WERI-Rb-1 (cell line): ENCODE data around the gene PMVK.

ENCODE experiments used
- DNase-seq: peaks from one replicate; pipeline ENCODE4 v3.0.0-alpha.2; 2020
- H3K27ac ChIP-seq: fragments of 250-450 bp; sonication (Bioruptor Pico); 2 replicates; pipeline ENCODE4 v1.5.1; 2020; ENCODE audit warnings: mild to moderate bottlenecking, moderate library complexity
- H3K27me3 ChIP-seq: fragments of 250-450 bp; sonication (Bioruptor Pico); 2 replicates; pipeline ENCODE4 v1.5.1; 2021; ENCODE audit warnings: mild to moderate bottlenecking, low read depth, moderate library complexity; ENCODE audit not compliant: insufficient read depth, severe bottlenecking
- H3K36me3 ChIP-seq: fragments of 250-450 bp; sonication (Bioruptor Pico); 2 replicates; pipeline ENCODE4 v1.5.1; 2020; ENCODE audit warnings: mild to moderate bottlenecking, moderate library complexity
- H3K4me3 ChIP-seq: 2 replicates; pipeline ENCODE4 v1.5.1; 2011; ENCODE audit warnings: low read depth, mild to moderate bottlenecking, control low read depth, low read length
- H3K9me3 ChIP-seq: fragments of 250-450 bp; sonication (Bioruptor Pico); 2 replicates; pipeline ENCODE4 v1.5.1; 2021; ENCODE audit warnings: mild to moderate bottlenecking, moderate library complexity; ENCODE audit not compliant: severe bottlenecking
- TF ChIP-seq, protein P1 (sequence below): IDR thresholded peaks from 2 replicates; pipeline ENCODE4 v1.5.1; 2011; ENCODE audit warnings: low read depth, mild to moderate bottlenecking, control low read depth, inconsistent platforms, low read length

The PMVK gene

DNA sequence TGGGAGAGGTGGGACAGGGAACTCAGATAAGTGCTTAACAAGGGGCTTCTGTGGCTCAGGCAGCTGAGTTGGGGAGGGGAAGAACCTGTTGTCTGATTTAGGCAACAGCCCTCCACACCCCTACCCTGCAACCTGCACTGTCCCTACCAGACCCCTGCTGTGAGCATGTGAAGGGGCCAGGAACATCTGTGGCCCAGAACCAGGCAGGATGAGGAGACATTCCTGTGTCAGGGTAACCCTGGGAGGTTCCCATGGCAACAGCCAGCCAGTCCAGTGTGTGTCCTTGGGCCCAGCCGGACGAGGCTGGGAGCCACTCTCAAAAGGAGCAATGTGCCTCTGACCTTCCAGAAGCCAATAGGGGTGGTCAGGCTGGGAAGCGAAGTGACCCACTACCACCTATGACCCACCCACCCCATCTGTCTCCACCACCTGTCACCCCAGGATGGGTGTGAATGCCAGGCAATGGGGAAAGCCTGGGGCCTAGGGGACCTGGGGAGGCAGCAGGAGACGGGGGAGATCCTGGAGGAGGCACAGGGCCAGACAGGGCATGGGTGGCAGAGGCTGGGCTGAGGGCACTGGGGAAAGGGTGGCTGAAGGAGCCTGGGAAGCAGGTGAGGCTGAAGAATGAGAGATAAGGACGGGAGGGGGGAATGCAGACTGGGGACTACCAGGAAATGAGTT lies 5.0 kb upstream of the PMVK start:
- Histone ChIP-seq H3K4me3 (no peak overlapping the region), H3K27ac (peak overlapping the region; percentile 22)
- peak; percentile 86 for DNase-seq

GRCh38 chr1:154940651-154941194 lies 4.2 kb upstream of the PMVK start:
- TF ChIP-seq, protein P1, sequence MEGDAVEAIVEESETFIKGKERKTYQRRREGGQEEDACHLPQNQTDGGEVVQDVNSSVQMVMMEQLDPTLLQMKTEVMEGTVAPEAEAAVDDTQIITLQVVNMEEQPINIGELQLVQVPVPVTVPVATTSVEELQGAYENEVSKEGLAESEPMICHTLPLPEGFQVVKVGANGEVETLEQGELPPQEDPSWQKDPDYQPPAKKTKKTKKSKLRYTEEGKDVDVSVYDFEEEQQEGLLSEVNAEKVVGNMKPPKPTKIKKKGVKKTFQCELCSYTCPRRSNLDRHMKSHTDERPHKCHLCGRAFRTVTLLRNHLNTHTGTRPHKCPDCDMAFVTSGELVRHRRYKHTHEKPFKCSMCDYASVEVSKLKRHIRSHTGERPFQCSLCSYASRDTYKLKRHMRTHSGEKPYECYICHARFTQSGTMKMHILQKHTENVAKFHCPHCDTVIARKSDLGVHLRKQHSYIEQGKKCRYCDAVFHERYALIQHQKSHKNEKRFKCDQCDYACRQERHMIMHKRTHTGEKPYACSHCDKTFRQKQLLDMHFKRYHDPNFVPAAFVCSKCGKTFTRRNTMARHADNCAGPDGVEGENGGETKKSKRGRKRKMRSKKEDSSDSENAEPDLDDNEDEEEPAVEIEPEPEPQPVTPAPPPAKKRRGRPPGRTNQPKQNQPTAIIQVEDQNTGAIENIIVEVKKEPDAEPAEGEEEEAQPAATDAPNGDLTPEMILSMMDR: no peak
- H3K4me3 ChIP-seq: no peak overlapping the region
- H3K36me3 ChIP-seq: peaks cover 16% of the 10 kb centered on the region
- peak overlapping the region; percentile 22 for H3K27ac ChIP-seq
- no peaks in the 10 kb centered on the region for H3K27me3 ChIP-seq
- DNase-seq: no peak
- H3K9me3 ChIP-seq: peaks cover 3% of the 10 kb centered on the region

More for the DNA sequence above, 5.0 kb upstream of the PMVK start:
- no peaks in the 10 kb centered on the region for H3K9me3 ChIP-seq
- H3K36me3 ChIP-seq: peaks cover 22% of the 10 kb centered on the region
- TF ChIP-seq, protein P1: no peak
- H3K27me3 ChIP-seq: no peaks in the 10 kb centered on the region

- Histone ChIP-seq H3K27me3 (no peaks in the 10 kb centered on the region), H3K4me3 (no peak overlapping the region), H3K27ac (no peak overlapping the region), H3K36me3 (peaks cover 13% of the 10 kb centered on the region), H3K9me3 (peaks cover 3% of the 10 kb centered on the region)
- DNase-seq: no peak
- TF ChIP-seq, protein P1: no peak
These were observed 3.7 kb upstream of the PMVK start for GRCh38 chr1:154940213-154940560.

DNA sequence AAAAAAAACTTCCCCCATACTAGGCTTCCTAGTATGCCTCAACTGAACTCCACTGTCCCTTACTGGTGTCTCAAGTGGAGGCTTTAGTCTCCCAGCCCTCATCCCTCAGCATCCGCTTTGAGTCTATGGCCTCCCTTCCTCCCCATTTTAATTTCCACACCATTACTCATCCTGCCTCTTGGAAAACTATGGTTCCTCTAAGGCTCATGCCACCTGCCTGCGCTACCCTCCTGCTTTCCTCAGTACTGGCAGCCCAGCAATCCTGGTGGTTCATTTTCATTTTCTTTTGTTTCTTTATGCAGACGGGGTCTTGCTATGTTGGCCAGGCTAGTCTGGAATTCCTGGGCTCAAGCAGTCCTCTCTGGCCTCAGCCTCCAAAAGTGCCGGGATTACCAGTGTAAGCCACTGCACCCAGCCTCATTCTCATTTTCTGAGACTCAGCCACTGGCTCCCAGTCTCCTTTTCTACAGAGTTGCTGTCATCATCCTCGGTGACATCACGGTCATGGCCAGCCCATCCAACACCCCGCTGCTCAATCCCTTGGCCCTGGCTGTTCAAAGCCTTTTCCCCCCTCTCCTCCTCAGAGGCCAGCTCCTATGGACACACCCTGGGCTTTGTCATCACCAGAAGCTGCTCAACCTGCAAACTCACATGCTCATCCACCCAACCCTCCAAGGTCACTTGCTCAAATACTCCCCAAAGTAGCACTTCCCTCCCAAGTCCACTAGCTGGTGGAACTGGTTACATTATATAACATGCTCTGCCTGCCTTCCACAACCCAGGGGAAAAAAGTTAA lies 2.3 kb upstream of the PMVK start:
- Histone ChIP-seq H3K27ac (no peak overlapping the region), H3K4me3 (no peak overlapping the region)

GRCh38 chr1:154937988-154938386 lies 1.5 kb upstream of the PMVK start:
- Histone ChIP-seq H3K27ac (peak overlapping the region; percentile 98), H3K27me3 (no peaks in the 10 kb centered on the region), H3K4me3 (peak overlapping the region; percentile 75), H3K9me3 (peaks cover 7% of the 10 kb centered on the region), H3K36me3 (peaks cover 4% of the 10 kb centered on the region; the same call in 1 of the 2 replicates)
- TF ChIP-seq, protein P1: no peak
- no peak for DNase-seq

More for the DNA sequence above, 2.3 kb upstream of the PMVK start:
- Histone ChIP-seq H3K27me3 (no peaks in the 10 kb centered on the region), H3K36me3 (peaks cover 4% of the 10 kb centered on the region; the same call in 1 of the 2 replicates), H3K9me3 (peaks cover 7% of the 10 kb centered on the region)
- DNase-seq: no peak
- TF ChIP-seq, protein P1: no peak
